ENCODE results near the gene PACS1.

GRCh38 chr11:66286699-66287098, 216.6 kb downstream of the PACS1 start:
- TF ChIP-seq CTCF (IDR thresholded peaks at IDR 0.05) (no peak), EZH2 (IDR thresholded peaks at IDR 0.05; ENCODE audit: borderline replicate concordance, insufficient read depth, low read depth, low read length, poor library complexity, severe bottlenecking) (no peak)
